ENCODE results near the gene PALD1.
"Not testable (repeated sequence)": the region's sequence is repeated elsewhere in the genome, so short reads cannot be mapped to it uniquely, and the experiment has no call there.

- not testable (repeated sequence) for TF ChIP-seq CTCF (IDR thresholded peaks at IDR 0.05); PBX3 (IDR thresholded peaks at IDR 0.05); POLR2AphosphoS5 (IDR thresholded peaks at IDR 0.05; ENCODE audit: low read depth, low read length); SIN3A (IDR thresholded peaks at IDR 0.05; ENCODE audit: borderline replicate concordance, low read depth, low read length); JUND (IDR thresholded peaks at IDR 0.05); RXRA (IDR thresholded peaks at IDR 0.05; ENCODE audit: borderline replicate concordance, low read depth); USF2 (IDR thresholded peaks at IDR 0.05; ENCODE audit: borderline replicate concordance, low read depth, low read length); TAF1 (IDR thresholded peaks at IDR 0.05; ENCODE audit: borderline replicate concordance, low read depth, low read length); TCF12 (IDR thresholded peaks at IDR 0.05)
Observed at GRCh38 chr10:70581176-70581575, 102.6 kb downstream of the PALD1 start.

Measured in SK-N-SH (cell line).